Raji (cell line): Measurements from ENCODE around the gene SNX8.

ENCODE experiments used
- POLR2A ChIP-seq: IDR thresholded peaks from 2 replicates; pipeline ENCODE4 v1.6.1; 2011; ENCODE audit warnings: low read depth, low read length, control low read depth; ENCODE audit not compliant: insufficient read depth

SNX8 gene

GRCh38 chr7:2227699-2228098 lies 86.5 kb downstream of the SNX8 start:
- no peak for TF ChIP-seq POLR2A

- TF ChIP-seq POLR2A = no peak
Measured at GRCh38 chr7:2225830-2226229, 88.4 kb downstream of the SNX8 start.

GRCh38 chr7:2225336-2225735 lies 88.9 kb downstream of the SNX8 start:
- TF ChIP-seq POLR2A = no peak

GRCh38 chr7:2224934-2225333 lies 89.3 kb downstream of the SNX8 start:
- no peak for TF ChIP-seq POLR2A

GRCh38 chr7:2224491-2224928 lies 89.7 kb downstream of the SNX8 start:
- TF ChIP-seq POLR2A = no peak

- no peak for TF ChIP-seq POLR2A
Measured at GRCh38 chr7:2223321-2223720, 90.9 kb downstream of the SNX8 start.

GRCh38 chr7:2222516-2222915 lies 91.7 kb downstream of the SNX8 start:
- TF ChIP-seq POLR2A = no peak

GRCh38 chr7:2220954-2221353 lies 93.3 kb downstream of the SNX8 start:
- TF ChIP-seq POLR2A = no peak

GRCh38 chr7:2220506-2220905 lies 93.7 kb downstream of the SNX8 start:
- no peak for TF ChIP-seq POLR2A

GRCh38 chr7:2220030-2220429 lies 94.2 kb downstream of the SNX8 start:
- no peak for TF ChIP-seq POLR2A

- TF ChIP-seq POLR2A = no peak
Measured at GRCh38 chr7:2219606-2220005, 94.6 kb downstream of the SNX8 start.

GRCh38 chr7:2219136-2219535 lies 95.1 kb downstream of the SNX8 start:
- no peak for TF ChIP-seq POLR2A

GRCh38 chr7:2218444-2218785 lies 95.8 kb downstream of the SNX8 start:
- TF ChIP-seq POLR2A = no peak

GRCh38 chr7:2217716-2218443 lies 96.4 kb downstream of the SNX8 start:
- no peak for TF ChIP-seq POLR2A

GRCh38 chr7:2217206-2217605 lies 97.0 kb downstream of the SNX8 start:
- TF ChIP-seq POLR2A = no peak

GRCh38 chr7:2215851-2216250 lies 98.4 kb downstream of the SNX8 start:
- TF ChIP-seq POLR2A = no peak

GRCh38 chr7:2214636-2215035 lies 99.6 kb downstream of the SNX8 start:
- no peak for TF ChIP-seq POLR2A
